HG03565 (cell line): ENCODE data around the gene CC2D2A.

Experiments used
- ATAC-seq: cut with Tn5 transposase; IDR thresholded peaks from one replicate; pipeline ENCODE4 v1.9.1; 2021; ENCODE audit warnings: mild to moderate bottlenecking, moderate library complexity; ENCODE audit not compliant: unreplicated experiment

Gene CC2D2A

GRCh38 chr4:15636818-15637217 is 167.1 kb downstream of the CC2D2A start:
- ATAC-seq, result no peak

DNA sequence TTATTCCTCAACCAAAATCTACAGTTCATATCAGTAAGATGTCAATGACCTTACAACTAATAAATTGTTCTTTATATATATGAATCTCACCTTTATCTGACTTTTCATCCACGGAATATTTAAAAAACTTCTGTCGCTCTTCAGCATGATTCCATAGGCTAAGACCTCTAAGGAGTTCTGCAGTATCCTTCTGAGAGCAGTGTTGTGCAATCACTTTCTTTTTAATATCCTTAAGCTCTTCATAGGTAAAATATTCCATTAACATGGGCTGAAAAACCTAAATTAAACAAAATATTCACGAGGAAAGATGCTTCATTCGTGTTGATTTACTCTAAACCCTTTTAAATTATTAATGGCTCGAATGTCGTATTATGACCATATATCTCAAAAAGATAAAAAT is 168.7 kb downstream of the CC2D2A start:
- no peak for ATAC-seq

DNA sequence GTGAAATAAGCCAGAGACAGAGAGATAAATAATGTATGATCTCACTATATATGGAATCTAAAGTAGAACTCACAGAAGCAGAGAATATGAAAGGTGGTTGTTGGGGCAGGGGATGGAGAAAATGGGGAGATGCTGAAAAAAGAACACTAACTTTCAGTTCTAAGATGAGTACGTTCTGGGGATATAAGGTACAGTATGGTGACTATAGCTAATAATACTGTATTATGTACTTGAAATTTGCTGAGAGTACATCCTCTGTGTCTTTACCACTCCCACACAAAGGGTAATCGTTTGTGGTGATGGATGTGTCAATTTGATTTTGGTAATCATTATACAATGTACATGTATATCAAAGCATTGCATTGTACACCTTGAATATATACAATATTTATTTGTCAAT is 178.9 kb downstream of the CC2D2A start:
- ATAC-seq, result no peak

DNA sequence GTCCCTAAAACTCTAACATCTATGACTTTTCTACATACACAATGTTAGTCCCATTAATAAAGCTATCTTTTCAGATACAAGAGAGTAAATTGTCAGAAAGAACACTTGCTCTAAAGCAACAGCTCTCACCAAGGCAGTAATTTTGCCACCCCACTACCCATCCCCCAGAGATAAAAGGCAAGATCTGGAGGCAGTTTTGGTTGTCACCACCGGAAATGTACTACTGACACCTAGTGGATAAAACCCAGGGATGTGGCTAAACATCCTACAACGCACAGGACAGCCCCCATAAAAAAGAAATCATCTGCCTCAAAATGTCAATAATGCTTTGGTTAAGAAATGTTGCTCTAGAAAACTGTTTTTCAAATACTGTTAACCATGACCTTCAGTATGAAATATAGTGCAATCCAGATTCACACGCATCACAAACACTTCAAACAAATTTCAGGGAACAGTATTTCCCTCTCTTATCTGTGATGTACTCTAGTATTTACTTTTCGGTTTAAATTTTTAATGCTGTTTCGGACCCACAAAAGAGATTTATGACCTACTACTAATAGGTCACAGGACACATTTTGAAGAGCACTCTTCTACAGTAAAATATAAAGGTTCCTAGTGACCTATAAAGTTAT is 180.3 kb downstream of the CC2D2A start:
- peak; percentile 38 for ATAC-seq
